KMS-11 (cell line): ENCODE measurements around the gene GALNT2.

ENCODE experiments used
- H2AFZ ChIP-seq: fragments of 200-600 bp; sonication (generic); 2 replicates; pipeline ENCODE4 v1.6.1; 2016; ENCODE audit warnings: antibody characterized with exemption, mixed run types, low read depth
- H3K27ac ChIP-seq: fragments of 200-600 bp; sonication (generic); 2 replicates; pipeline ENCODE4 v1.6.1; 2016; ENCODE audit warnings: mild to moderate bottlenecking, mixed run types
- H3K27me3 ChIP-seq: fragments of 200-600 bp; sonication (generic); 2 replicates; pipeline ENCODE4 v1.6.1; 2017; ENCODE audit warnings: mild to moderate bottlenecking, low read depth, mixed run types, moderate library complexity; ENCODE audit not compliant: insufficient read depth
- H3K36me3 ChIP-seq: fragments of 200-600 bp; sonication (generic); 2 replicates; pipeline ENCODE4 v1.6.1; 2017; ENCODE audit warnings: mild to moderate bottlenecking, mixed run types; ENCODE audit not compliant: insufficient read depth
- H3K4me1 ChIP-seq: fragments of 200-600 bp; sonication (generic); 2 replicates; pipeline ENCODE4 v1.6.1; 2016; ENCODE audit warnings: mild to moderate bottlenecking, low read depth, mixed run types; ENCODE audit not compliant: poor library complexity, severe bottlenecking
- H3K4me2 ChIP-seq: fragments of 200-600 bp; sonication (generic); 2 replicates; pipeline ENCODE4 v1.7.0; 2016; ENCODE audit warnings: mild to moderate bottlenecking, mixed run types
- H3K4me3 ChIP-seq: fragments of 200-600 bp; sonication (generic); IDR thresholded peaks from 2 replicates; pipeline ENCODE4 v1.6.1; 2017; ENCODE audit warnings: low read depth, low read length, mixed read lengths; ENCODE audit not compliant: insufficient read depth
- H3K79me2 ChIP-seq: fragments of 200-600 bp; sonication (generic); 2 replicates; pipeline ENCODE4 v1.6.1; 2016; ENCODE audit warnings: low read depth, mixed run types; ENCODE audit not compliant: insufficient read depth
- H3K9ac ChIP-seq: fragments of 200-600 bp; sonication (generic); 2 replicates; pipeline ENCODE4 v1.6.1; 2016; ENCODE audit warnings: mild to moderate bottlenecking, mixed run types
- H4K20me1 ChIP-seq: fragments of 200-600 bp; sonication (generic); 2 replicates; pipeline ENCODE4 v1.6.1; 2016; ENCODE audit warnings: mild to moderate bottlenecking, mixed run types; ENCODE audit not compliant: insufficient read depth
- CTCF ChIP-seq: fragments of 200-600 bp; sonication (generic); conservative IDR thresholded peaks from 2 replicates; pipeline ENCODE4 v1.6.1; 2017; ENCODE audit warnings: low read depth, mild to moderate bottlenecking, antibody characterized with exemption, low read length, moderate library complexity, mixed read lengths

GALNT2 gene

DNA sequence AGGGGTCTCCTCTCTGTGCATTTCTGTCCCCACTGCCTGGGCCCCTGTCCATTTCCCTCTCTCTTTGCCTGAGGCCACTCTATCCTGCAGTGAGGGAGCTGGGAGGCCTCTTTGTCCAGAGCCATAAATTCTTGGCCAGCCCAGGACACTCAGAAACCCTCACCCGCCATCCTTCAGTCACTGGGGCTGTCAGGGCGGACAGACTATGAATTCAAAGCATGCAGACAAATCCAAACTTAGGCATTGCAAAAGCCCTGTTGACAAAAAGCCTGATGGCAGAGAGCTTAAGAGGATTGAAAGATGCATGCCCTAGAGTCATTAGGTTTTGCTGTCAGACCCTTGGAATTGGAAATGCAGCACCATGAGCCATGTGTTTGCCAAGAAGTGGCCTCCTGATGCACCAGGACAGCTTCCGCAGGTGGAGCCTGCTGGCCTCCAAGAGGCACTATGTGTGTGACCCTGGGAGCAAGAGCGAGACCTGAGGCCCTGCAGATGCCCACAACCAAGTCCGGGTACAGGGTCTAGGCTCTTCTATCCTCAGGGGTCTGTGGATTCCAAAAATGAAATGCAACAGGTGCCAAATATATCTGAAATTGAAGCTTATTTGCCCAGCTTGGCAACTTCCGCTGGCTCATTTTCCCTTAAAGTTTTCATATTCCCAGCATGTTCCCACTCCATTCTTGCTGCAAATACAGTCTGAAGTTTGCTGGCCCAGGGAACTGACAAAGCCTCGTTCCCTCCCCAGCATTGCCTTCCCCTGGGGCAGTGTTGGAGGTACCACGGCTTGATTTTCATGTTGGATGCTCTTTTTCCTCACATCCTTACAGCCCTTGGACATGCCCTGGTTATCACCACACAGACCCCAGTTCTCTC, 181.2 kb downstream of the GALNT2 start:
- H2AFZ ChIP-seq = no peak overlapping the region
- H4K20me1 ChIP-seq = no peaks in the 10 kb centered on the region
- H3K9ac ChIP-seq = no peak overlapping the region
- H3K4me2 ChIP-seq = no peak overlapping the region
- no peaks in the 10 kb centered on the region; the same call in 1 of the 2 replicates for H3K36me3 ChIP-seq
- H3K27me3 ChIP-seq = no peaks in the 10 kb centered on the region
- H3K79me2 ChIP-seq = no peaks in the 10 kb centered on the region
- H3K4me3 ChIP-seq = no peak overlapping the region
- no peak for TF ChIP-seq CTCF
- no peak overlapping the region for H3K27ac ChIP-seq
- no peaks in the 10 kb centered on the region for H3K4me1 ChIP-seq

DNA sequence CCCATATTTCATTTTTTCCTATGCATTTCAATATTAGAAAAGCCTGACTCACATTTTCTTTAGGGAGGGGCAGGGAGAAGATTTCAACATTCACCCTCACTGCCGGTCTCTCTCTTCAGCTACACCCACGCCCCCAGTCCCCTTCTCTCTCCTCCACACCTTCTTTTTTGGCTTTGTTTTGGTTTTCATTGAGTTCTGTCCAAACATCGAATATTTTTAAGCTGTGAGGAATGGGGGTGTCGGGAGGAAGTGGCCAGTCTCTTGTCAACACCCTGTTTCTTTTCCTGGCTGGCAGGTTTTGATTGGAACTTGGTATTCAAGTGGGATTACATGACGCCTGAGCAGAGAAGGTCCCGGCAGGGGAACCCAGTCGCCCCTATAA, 181.8 kb downstream of the GALNT2 start:
- Histone ChIP-seq H3K9ac (no peak overlapping the region), H3K4me2 (no peak overlapping the region), H3K27ac (no peak overlapping the region), H3K4me3 (no peak overlapping the region), H2AFZ (no peak overlapping the region), H3K36me3 (no peaks in the 10 kb centered on the region; the same call in 1 of the 2 replicates), H4K20me1 (no peaks in the 10 kb centered on the region), H3K4me1 (no peaks in the 10 kb centered on the region), H3K27me3 (no peaks in the 10 kb centered on the region), H3K79me2 (no peaks in the 10 kb centered on the region)
- no peak for TF ChIP-seq CTCF

DNA sequence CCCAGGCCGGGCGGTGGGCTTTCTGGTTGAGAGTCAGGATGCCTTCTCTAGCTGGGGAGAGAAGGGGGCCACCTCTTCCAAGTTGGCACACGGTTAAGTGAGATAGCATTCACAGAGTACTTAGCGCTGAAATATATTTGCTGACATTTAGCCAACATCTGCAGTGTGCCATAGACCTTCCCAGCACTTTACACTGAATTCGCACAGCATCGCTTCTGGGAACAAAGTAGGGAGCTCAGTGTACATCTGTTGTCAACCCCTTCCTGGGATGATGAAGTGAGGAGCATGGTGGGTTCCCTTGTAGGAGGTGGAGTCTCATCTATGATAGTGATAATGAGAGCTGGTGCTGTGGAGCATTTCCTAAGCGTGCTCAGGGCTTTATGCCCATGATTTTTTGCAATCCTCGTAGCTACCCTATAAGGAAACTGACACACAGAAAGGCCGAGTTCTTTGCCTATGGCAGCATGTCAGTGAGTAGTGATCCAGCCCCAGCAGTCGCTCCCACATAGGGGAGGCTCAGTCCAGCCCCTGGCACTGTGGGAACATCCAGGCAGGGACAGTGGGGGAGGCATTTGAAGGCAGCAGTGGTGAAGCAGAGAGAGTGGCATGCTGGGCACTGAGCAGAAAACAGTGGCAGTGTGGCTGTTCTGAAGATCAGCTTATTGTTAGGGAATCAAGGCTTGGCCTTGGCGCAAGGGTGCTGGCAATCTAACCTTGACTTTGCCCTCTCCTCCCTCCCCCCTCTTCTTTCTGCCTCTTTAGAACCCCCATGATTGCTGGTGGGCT, 182.8 kb downstream of the GALNT2 start:
- Histone ChIP-seq H3K4me3 (no peak overlapping the region), H3K36me3 (no peaks in the 10 kb centered on the region; the same call in 1 of the 2 replicates), H3K79me2 (no peaks in the 10 kb centered on the region), H3K27ac (no peak overlapping the region), H3K4me2 (no peak overlapping the region), H3K9ac (no peak overlapping the region), H3K27me3 (no peaks in the 10 kb centered on the region), H4K20me1 (no peaks in the 10 kb centered on the region), H3K4me1 (no peaks in the 10 kb centered on the region), H2AFZ (no peak overlapping the region)
- no peak for TF ChIP-seq CTCF

DNA sequence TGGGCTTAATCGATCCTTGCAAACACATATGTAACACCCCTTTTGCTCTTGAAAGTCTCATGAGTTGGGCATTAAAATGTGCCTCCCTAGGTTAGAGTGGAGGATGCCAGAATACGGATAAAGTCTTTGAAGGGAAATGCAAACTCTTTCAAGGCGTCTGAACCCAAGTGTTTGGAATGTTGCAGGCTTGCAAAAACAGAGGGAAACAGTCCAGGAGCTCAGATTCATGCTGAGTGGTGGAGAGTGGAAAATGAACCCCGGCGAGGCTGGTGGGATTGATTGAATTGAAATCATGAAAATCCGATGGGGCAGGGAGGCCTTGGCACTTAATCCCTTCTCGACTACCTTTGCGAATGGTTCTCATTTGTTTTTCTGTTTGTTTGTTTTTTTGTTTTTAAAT, 183.6 kb downstream of the GALNT2 start:
- Histone ChIP-seq H4K20me1 (no peaks in the 10 kb centered on the region), H3K4me2 (no peak overlapping the region), H3K4me1 (no peaks in the 10 kb centered on the region), H3K9ac (no peak overlapping the region), H3K27ac (no peak overlapping the region), H3K27me3 (no peaks in the 10 kb centered on the region), H3K79me2 (no peaks in the 10 kb centered on the region), H2AFZ (no peak overlapping the region), H3K36me3 (no peaks in the 10 kb centered on the region; the same call in 1 of the 2 replicates), H3K4me3 (no peak overlapping the region)
- TF ChIP-seq CTCF = no peak
